Measurements from ENCODE around the gene PIGU.
"Not testable (repeated sequence)": the region's sequence is repeated elsewhere in the genome, so short reads cannot be mapped to it uniquely, and the experiment has no call there.

PIGU gene

DNA sequence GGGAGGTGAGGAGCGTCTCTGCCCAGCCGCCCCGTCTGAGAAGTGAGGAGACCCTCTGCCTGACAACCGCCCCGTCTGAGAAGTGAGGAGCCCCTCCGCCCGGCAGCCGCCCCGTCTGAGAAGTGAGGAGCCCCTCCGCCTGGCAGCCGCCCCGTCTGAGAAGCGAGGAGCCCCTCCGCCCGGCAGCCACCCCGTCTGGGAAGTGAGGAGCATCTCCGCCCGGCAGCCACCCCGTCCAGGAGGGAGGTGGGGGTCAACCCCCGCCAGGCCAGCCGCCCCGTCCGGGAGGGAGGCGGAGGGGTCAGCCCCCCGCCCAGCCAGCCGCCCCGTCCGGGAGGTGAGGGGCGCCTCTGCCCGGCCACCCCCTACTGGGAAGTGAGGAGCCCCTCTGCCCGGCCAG lies 18.2 kb downstream of the PIGU start:
- intact Hi-C loops (cut with micrococcal nuclease); H3K27ac Mint-ChIP-seq; H3K4me1 Mint-ChIP-seq (ENCODE audit: low read depth); H3K27me3 Mint-ChIP-seq; H3K4me3 Mint-ChIP-seq; H3K9me3 Mint-ChIP-seq: not testable (repeated sequence)
- H3K36me3 Mint-ChIP-seq (ENCODE audit: low read depth), result peaks cover 30% of the 10 kb centered on the region

DNA sequence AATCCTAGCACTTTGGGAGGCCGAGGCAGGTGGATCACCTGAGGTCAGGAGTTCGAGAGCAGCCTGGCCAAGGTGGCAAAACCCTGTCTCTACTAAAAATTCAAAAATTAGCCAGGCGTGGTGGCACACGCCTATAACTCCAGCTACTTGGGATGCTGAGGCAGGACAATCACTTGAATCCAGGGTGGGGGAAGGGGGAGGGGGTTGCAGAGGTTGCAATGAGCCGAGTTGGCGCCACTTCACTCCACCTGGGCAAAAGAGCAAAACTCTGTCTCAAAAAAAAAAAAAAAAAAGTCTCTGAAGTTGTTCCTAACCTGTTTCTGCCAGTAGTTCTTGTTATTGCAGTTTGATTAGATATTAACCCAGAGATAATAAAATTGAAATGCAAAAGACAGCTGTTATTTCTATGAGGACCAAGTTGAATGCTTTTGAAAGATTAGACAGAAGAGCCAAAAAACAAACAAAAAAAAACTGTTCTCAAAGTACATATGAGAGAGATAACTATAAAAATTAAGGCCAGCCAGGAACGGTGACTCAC lies 22.6 kb downstream of the PIGU start:
- Mint-ChIP-seq H3K36me3 (ENCODE audit: low read depth) (peaks cover 48% of the 10 kb centered on the region), H3K4me1 (ENCODE audit: low read depth) (no peaks in the 10 kb centered on the region)
- intact Hi-C loops (cut with micrococcal nuclease), result no loop called here

DNA sequence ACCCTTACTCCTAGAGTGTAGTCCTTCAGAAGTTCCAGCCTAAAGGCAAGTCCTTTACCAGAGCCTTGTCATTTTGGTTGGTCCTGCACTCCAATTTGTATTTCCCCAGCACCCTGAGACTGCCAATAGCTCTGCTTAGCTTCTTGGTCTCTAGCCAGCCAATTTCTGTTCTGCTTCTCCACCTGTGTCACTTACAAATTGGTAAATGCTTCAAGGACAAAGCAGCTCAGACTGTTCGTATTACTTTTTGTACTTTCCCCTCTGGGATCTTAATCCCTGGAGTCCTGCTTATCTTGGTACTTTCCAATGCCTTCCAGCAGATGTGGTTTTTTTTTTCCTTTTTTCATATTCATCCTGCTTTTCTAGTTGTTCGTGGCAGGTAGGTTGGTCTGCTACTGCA lies 25.7 kb downstream of the PIGU start:
- Mint-ChIP-seq H3K4me1 (ENCODE audit: low read depth) (no peaks in the 10 kb centered on the region), H3K27me3 (no peaks in the 10 kb centered on the region), H3K4me3 (no peak overlapping the region), H3K9me3 (no peaks in the 10 kb centered on the region), H3K36me3 (ENCODE audit: low read depth) (peaks cover 40% of the 10 kb centered on the region), H3K27ac (no peak overlapping the region)
- intact Hi-C loops (cut with micrococcal nuclease), result no loop called here

More for the DNA sequence above, 22.6 kb downstream of the PIGU start:
- H3K27me3 Mint-ChIP-seq, result no peaks in the 10 kb centered on the region
- no peak overlapping the region for H3K27ac Mint-ChIP-seq
- H3K9me3 Mint-ChIP-seq, result no peaks in the 10 kb centered on the region
- no peak overlapping the region for H3K4me3 Mint-ChIP-seq

GRCh38 chr20:34647737-34648136 lies 29.2 kb downstream of the PIGU start:
- Mint-ChIP-seq H3K9me3 (no peaks in the 10 kb centered on the region), H3K36me3 (ENCODE audit: low read depth) (peaks cover 9% of the 10 kb centered on the region), H3K27ac (no peak overlapping the region), H3K4me1 (ENCODE audit: low read depth) (no peaks in the 10 kb centered on the region), H3K27me3 (no peaks in the 10 kb centered on the region), H3K4me3 (no peak overlapping the region)
- intact Hi-C loops (cut with micrococcal nuclease), result no loop called here

- no peaks in the 10 kb centered on the region for H3K27me3 Mint-ChIP-seq
- H3K4me1 Mint-ChIP-seq (ENCODE audit: low read depth), result peaks cover 7% of the 10 kb centered on the region
- no peaks in the 10 kb centered on the region for H3K36me3 Mint-ChIP-seq (ENCODE audit: low read depth)
- H3K9me3 Mint-ChIP-seq, result no peaks in the 10 kb centered on the region
- intact Hi-C loops (cut with micrococcal nuclease), result no loop called here
- H3K4me3 Mint-ChIP-seq, result no peak overlapping the region
- H3K27ac Mint-ChIP-seq, result no peak overlapping the region
These were observed 31.9 kb downstream of the PIGU start for GRCh38 chr20:34644951-34645350.

- Mint-ChIP-seq H3K4me3 (no peak overlapping the region), H3K9me3 (no peaks in the 10 kb centered on the region), H3K27ac (no peak overlapping the region), H3K36me3 (ENCODE audit: low read depth) (no peaks in the 10 kb centered on the region), H3K4me1 (ENCODE audit: low read depth) (peaks cover 7% of the 10 kb centered on the region), H3K27me3 (no peaks in the 10 kb centered on the region)
- intact Hi-C loops (cut with micrococcal nuclease), result no loop called here
These were observed 32.5 kb downstream of the PIGU start for GRCh38 chr20:34644345-34644744.

GRCh38 chr20:34643928-34644327 lies 33.0 kb downstream of the PIGU start:
- Mint-ChIP-seq H3K4me1 (ENCODE audit: low read depth) (peaks cover 7% of the 10 kb centered on the region), H3K4me3 (no peak overlapping the region), H3K9me3 (no peaks in the 10 kb centered on the region), H3K27ac (no peak overlapping the region), H3K27me3 (no peaks in the 10 kb centered on the region), H3K36me3 (ENCODE audit: low read depth) (no peaks in the 10 kb centered on the region)
- intact Hi-C loops (cut with micrococcal nuclease), result no loop called here

- Mint-ChIP-seq H3K4me3 (no peak overlapping the region), H3K27ac (no peak overlapping the region), H3K9me3 (no peaks in the 10 kb centered on the region), H3K27me3 (no peaks in the 10 kb centered on the region), H3K4me1 (ENCODE audit: low read depth) (peaks cover 14% of the 10 kb centered on the region), H3K36me3 (ENCODE audit: low read depth) (peaks cover 12% of the 10 kb centered on the region)
- intact Hi-C loops (cut with micrococcal nuclease), result no loop called here
These were observed 34.9 kb downstream of the PIGU start for GRCh38 chr20:34642009-34642408.

DNA sequence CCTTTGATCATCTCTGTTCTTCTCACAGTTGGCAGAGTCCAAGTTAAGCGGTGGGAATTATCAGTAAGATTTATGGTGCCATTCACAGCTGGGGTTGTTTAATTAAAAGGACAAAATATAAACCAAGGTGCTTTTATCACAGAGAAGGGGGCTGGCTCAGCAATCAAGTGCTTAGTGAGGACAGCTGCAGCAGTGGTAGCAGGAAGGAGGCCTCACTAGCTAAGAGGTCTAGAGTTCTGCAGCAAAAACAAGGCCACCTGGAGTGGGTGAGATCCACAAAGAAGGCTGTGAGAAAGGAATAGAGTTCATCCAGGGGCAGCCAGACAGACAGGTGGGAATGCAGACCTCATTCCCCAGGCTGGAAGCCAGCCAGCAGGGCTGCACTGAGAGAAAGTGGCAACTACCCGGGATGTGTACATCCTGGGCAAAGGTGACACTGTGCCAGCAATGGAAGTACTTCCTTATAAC lies 37.1 kb downstream of the PIGU start:
- intact Hi-C loops (cut with micrococcal nuclease), result no loop called here
- peaks cover 26% of the 10 kb centered on the region for H3K36me3 Mint-ChIP-seq (ENCODE audit: low read depth)
- no peaks in the 10 kb centered on the region for H3K9me3 Mint-ChIP-seq
- no peak overlapping the region for H3K4me3 Mint-ChIP-seq
- peaks cover 14% of the 10 kb centered on the region for H3K4me1 Mint-ChIP-seq (ENCODE audit: low read depth)
- no peak overlapping the region for H3K27ac Mint-ChIP-seq
- no peaks in the 10 kb centered on the region for H3K27me3 Mint-ChIP-seq

DNA sequence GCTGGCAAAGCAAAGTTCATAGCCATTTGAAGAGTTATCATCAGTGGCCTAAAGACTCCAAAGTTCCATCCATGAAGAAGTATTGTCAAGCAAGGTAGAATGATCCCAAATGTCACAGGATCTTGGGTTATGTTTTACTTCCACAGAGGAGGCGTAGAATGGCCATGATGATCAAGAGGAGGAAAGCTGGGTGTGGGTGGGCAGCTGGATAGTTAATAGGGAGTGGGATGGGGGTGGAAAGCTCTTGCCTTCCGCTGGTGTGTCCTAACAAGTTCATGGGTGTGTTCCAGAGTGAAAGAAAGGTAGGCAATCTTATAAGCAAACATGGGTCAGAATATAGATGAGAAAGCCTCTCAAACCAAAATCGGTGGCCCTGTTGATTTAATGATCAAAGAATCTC lies 38.4 kb downstream of the PIGU start:
- Mint-ChIP-seq H3K9me3 (no peaks in the 10 kb centered on the region), H3K27ac (no peak overlapping the region)

GRCh38 chr20:34638039-34638292 lies 38.9 kb downstream of the PIGU start:
- H3K27me3 Mint-ChIP-seq, result no peaks in the 10 kb centered on the region
- peaks cover 14% of the 10 kb centered on the region for H3K4me1 Mint-ChIP-seq (ENCODE audit: low read depth)
- H3K4me3 Mint-ChIP-seq, result no peak overlapping the region
- H3K9me3 Mint-ChIP-seq, result no peaks in the 10 kb centered on the region
- intact Hi-C loops (cut with micrococcal nuclease), result no loop called here
- H3K36me3 Mint-ChIP-seq (ENCODE audit: low read depth), result peaks cover 35% of the 10 kb centered on the region
- no peak overlapping the region for H3K27ac Mint-ChIP-seq

More for the DNA sequence above, 38.4 kb downstream of the PIGU start:
- Mint-ChIP-seq H3K4me1 (ENCODE audit: low read depth) (peaks cover 14% of the 10 kb centered on the region), H3K4me3 (no peak overlapping the region), H3K36me3 (ENCODE audit: low read depth) (peaks cover 29% of the 10 kb centered on the region), H3K27me3 (no peaks in the 10 kb centered on the region)
- intact Hi-C loops (cut with micrococcal nuclease), result no loop called here

DNA sequence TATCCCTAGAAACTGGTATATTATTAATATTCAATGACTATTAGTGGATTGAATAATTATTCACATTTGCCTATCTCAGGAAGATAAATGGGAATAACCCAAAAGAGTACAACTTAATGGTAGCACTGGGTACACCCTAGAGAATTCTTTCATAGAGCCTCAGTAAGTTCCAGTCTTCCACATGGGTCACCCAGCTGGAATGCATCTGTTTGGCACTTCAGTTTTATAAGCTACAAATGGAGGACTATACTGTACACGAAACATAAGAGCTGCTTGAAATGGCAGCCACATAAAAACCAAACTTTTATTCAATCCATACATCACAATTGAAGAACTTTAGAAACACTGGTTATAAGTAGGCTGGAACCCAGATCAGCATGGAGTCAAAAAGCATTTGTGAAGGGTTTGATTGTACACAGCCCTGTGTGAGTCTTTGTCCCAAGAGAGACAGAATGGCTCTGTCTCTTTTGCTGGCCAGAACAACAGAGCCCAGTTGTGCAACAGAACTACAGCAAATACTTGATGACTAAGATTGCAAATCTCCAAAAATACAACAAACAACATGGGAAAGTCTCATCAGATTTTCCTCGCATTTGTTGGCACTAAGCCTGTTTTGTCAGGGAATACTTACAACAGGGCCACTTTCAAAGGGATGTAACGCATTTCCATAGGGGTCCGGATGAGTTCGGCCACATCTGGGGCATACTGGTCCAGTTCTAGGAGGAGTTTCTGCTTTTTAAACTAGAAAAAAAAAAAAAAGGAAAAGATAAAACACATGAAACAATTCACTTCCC lies 39.5 kb downstream of the PIGU start:
- Mint-ChIP-seq H3K9me3 (no peaks in the 10 kb centered on the region), H3K36me3 (ENCODE audit: low read depth) (peaks cover 40% of the 10 kb centered on the region), H3K27me3 (no peaks in the 10 kb centered on the region), H3K4me3 (no peak overlapping the region), H3K4me1 (ENCODE audit: low read depth) (peaks cover 14% of the 10 kb centered on the region), H3K27ac (no peak overlapping the region)
- intact Hi-C loops (cut with micrococcal nuclease), result no loop called here

DNA sequence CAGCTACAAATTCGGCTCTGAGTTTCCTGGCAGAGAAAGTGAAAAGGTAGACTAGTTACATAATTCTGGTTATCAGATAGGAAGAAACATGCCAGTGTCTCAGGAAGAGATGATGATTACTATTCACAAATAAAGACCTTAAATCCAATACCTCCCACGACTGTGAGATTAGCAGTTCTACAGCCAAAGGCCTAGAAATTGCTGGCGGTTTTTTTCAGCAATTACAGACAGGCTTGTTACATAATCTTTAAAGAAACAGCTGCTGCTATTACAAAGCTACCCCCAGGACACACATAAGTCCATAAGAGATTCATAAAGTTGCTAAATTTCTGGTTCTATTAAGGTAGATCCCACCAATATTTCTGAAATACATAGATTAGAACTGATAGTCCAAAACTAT lies 40.2 kb downstream of the PIGU start:
- peaks cover 42% of the 10 kb centered on the region for H3K36me3 Mint-ChIP-seq (ENCODE audit: low read depth)

DNA sequence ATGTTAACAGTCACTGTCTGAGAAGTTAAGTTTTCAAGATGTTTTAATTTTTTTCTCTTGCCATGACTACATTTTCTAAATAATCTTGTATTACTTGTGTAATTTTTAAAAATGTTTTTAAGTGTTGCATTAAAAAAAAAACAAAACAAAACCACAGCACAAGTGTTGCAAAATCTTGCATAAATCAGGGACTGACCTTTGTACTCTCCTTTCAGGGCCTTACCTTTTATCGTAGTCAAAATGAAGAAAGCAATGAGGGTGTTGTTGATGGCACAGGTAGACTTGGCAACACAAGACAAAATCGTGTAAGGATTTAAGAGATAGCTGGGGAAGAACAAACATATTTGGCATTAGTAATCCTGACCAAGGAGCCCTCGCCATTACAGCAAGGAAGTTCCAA lies 42.5 kb downstream of the PIGU start:
- Mint-ChIP-seq H3K27ac (no peak overlapping the region), H3K36me3 (ENCODE audit: low read depth) (peaks cover 52% of the 10 kb centered on the region), H3K9me3 (no peaks in the 10 kb centered on the region), H3K4me3 (no peak overlapping the region), H3K27me3 (no peaks in the 10 kb centered on the region), H3K4me1 (ENCODE audit: low read depth) (peaks cover 7% of the 10 kb centered on the region)
- intact Hi-C loops (cut with micrococcal nuclease), result no loop called here

More for the DNA sequence above, 40.2 kb downstream of the PIGU start:
- H3K4me3 Mint-ChIP-seq, result no peak overlapping the region
- H3K27ac Mint-ChIP-seq, result no peak overlapping the region
- H3K9me3 Mint-ChIP-seq, result no peaks in the 10 kb centered on the region
- intact Hi-C loops (cut with micrococcal nuclease), result no loop called here
- H3K27me3 Mint-ChIP-seq, result no peaks in the 10 kb centered on the region
- peaks cover 7% of the 10 kb centered on the region for H3K4me1 Mint-ChIP-seq (ENCODE audit: low read depth)

- no peaks in the 10 kb centered on the region for H3K27me3 Mint-ChIP-seq
- peaks cover 54% of the 10 kb centered on the region for H3K36me3 Mint-ChIP-seq (ENCODE audit: low read depth)
- H3K4me3 Mint-ChIP-seq, result no peak overlapping the region
- H3K9me3 Mint-ChIP-seq, result no peaks in the 10 kb centered on the region
- H3K27ac Mint-ChIP-seq, result no peak overlapping the region
- peaks cover 3% of the 10 kb centered on the region for H3K4me1 Mint-ChIP-seq (ENCODE audit: low read depth)
- intact Hi-C loops (cut with micrococcal nuclease), result no loop called here
These were observed 43.9 kb downstream of the PIGU start for GRCh38 chr20:34632870-34633452.
